ENCODE results near the gene SPSB2.

- TF ChIP-seq OVOL3 (tag by site-specific recombination; IDR thresholded peaks at IDR 0.05) (no peak), ZFP37 (tag by site-specific recombination; IDR thresholded peaks at IDR 0.05) (no peak), KLF9 (tag by site-specific recombination; IDR thresholded peaks at IDR 0.05; ENCODE audit: low read depth) (no peak), CTCF (tag by site-specific recombination; IDR thresholded peaks at IDR 0.05) (no peak), ZBTB26 (tag by site-specific recombination; optimal IDR thresholded peaks at IDR 0.05) (no peak), BCL11A (tag by site-specific recombination; IDR thresholded peaks at IDR 0.05; ENCODE audit: low read depth) (no peak), SCRT1 (tag by site-specific recombination; IDR thresholded peaks at IDR 0.05; ENCODE audit: borderline replicate concordance) (no peak)
Observed at GRCh38 chr12:6871052-6871957, 1.8 kb downstream of the SPSB2 start.
